NCI-H82 treated with DMSO at 0.1 percent for 48 hours (cell line): ENCODE data around the gene ALS2CL.
A peak's percentile ranks its signal among the peaks of the same experiment; 100 is the strongest.
"Not testable (repeated sequence)": the region's sequence is repeated elsewhere in the genome, so short reads cannot be mapped to it uniquely, and the experiment has no call there.

Experiments used
- DNase-seq: peaks from one replicate; lab custom pipeline; 2025; ENCODE audit not compliant: unreplicated experiment; lab: John Stamatoyannopoulos, UW

ALS2CL gene

DNA sequence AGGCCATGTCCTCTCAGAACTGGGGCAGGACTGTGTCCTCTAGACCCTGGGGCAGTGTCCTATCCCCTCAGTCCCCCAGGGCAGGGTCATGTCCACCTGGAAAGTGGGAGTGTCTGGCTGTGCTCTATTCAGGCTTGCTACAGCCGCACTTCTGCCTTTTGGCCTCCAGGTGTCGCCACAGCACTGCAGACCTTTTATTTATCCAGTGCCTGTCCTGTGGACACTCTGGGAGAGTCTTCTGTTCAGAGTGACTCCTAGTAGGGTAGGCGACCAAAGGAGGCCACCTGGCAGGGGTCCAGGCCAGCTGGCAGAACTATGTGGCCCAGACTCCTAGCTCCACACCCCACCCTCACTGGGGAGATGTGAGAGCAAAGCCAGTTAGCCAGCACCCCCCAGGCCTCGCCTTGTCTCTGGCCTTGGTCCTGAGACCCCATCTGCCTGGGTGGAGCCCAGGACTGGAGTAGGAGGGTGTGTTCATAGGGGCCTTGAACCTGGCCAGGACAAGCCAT, 11.6 kb upstream of the ALS2CL start:
- peak; percentile 3 for DNase-seq

DNA sequence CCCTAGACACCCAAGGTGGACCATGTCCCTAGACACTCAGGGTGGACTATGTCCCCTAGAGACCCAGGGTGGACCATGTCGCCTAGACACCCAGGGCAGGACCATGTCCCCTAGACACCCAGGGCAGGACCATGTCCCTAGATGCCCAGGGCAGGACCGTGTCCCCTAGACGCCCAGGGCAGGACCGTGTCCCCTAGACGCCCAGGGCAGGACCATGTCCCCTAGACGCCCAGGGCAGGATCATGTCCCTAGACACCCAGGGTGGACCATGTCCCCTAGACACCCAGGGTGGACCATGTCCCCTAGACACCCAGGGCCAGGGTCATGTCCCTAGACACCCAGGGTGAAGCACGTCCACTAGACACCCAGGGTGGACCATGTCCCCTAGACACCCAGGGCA, 10.9 kb upstream of the ALS2CL start:
- DNase-seq: not testable (repeated sequence)

DNA sequence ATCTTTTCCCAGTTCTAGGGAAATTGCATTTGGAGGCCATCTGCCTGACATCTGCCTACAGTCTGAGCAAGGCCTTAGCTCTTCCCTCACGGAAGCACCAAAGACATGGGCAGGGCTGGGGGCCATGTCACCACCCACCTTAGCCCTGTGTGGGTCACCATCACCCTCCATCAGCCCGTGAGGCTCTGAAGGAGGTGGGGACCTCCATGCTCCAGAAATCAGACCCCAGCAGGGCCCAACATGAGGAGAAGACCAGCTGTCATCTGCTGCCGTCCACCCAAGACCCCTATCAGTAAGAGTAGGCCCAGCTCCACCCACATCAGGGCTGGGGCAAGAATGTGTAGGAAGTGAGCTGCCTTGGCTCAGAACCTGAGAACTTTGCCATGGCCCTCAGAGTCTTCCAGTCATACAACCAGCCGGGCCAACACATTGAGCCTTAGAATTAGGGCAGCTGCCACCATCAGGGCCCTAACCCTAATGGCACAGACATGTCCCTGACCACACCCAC, 9.6 kb upstream of the ALS2CL start:
- no peak for DNase-seq

DNA sequence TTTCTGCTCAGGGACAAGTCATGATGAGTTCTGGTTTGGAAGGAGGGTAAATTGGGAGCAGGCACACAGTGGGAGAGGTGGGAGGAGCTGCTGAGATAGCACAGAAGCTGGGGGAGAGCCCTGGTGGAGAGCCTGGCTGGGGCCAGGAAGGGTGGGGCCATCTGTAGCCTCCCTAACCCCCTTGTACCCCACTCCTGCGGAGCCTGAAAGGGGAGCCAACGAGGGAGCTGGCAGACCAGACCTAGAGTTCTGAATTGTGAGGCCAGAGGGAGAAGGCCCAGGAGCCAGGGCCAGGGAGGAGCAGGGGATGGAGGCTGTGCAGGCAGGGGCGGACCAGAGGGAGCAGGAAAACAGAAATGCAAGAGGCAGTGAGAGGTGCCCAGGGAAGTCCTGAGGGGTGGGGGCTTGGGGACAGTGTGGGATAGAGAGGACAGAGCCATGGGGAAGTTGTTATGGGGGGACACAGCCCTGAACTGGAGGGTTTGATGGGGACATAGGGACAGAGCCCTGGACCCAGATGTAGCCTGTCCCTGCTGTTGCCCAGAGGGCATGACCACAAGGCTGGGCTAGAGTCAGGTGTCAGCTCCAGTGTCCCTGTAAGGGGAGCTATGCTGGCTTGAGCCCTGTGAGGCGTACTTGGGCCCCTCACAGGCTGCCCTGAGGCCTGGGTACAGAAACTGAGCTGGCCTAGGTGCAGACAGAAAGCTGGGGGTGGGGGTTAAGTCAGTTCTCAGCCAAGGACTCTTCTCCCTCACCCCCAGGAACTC, 8.9 kb upstream of the ALS2CL start:
- DNase-seq: no peak

DNA sequence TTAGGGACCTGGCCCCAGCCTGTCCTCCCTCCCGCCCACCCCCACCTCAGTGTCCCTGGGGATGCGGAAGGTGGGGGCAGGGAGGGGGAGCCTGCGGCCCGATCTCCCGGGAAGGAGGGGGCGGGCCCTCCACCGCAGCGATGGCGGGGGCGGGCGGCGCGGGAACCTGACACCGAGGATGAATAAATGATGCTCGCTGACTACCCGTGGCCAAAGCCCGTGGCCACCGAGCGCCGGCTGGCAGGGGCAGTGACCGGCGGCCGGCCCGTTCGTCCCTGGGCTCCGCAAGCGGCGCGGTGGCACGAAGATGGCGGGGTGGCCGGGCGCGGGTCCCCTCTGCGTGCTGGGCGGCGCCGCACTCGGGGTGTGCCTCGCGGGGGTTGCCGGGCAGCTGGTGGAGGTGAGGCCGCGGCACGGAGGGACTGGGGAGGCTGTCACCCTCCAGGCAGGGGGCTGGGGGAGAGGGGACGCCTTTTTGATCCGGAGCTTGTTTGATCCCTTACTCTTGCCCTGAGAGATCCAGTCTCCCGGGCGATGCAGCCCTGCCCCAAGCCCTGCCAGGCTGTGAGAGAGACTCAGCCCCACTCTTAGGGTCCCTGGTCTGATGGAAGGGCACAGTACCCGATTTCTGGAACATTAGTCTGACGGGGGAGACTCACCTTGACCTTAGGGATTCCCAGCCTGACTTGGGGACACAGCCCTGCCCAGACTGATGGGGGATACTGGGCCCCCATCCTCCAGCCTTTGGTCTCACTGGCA, 7.9 kb upstream of the ALS2CL start, which contains the start of gene TMIE:
TMIE (plus strand) TSS at position 212 of the 759 bp plus-strand sequence; CDS start at position 308, 96 bp downstream.
- DNase-seq: no peak

DNA sequence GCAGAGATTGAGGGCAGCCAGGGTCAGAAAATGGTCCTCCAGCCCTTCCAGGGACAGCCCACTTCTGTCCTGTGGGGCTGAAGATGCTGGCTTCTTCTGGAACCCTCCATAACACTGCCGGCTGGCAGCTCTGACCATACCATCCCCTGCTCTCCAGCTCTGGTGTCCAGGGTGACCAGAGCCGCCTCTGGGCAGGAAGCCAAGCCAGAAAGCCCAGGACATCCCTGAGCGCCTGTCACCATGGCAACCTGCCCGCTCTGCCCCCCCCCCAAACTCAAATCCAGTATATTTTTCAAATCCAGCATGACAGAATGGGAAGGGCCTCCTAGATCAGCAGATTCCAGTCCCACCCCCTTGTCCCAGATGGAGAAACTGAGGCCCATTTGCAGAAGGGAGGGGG, 7.3 kb upstream of the ALS2CL start:
- DNase-seq: no peak

DNA sequence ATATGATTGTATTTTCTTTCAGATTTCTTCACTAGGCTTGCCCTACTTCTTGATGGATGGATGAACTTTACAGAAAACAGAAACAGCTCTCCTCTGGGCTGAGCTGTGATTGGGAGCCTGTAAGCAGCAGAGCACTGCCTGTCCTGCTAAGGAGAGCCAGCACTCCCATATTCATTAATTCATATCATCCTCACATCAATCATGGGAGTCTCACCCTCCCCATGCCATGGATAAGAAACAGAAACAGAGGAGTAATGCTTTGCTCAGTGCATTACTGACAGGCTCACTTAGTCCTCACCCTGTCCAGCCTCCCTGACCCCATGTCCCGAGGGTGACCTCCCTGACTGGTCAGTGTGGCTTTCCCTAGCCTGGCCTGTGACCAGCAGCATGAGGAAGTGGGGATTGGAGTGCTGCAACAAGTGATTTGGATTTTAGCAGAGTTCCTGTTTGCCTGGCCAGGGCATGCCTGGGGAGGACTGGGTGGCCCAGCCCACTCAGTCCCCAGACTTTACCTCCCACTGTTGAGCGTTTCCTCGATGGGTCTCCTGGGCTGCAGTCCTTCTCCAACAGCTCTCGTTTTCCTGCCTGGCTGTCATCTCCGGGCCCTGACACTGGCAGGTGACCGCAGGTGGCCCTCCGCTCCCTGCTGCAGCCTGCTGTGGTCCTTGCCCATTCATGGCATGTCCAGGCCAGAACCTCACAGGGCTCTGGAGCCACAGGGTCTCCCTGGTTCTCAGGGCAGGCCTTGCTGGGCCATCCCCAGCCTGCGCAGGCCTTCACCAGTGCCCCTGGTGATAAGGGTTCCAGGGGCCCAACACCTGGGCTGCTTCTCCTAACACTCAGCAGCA, 6.4 kb upstream of the ALS2CL start:
- DNase-seq: no peak

DNA sequence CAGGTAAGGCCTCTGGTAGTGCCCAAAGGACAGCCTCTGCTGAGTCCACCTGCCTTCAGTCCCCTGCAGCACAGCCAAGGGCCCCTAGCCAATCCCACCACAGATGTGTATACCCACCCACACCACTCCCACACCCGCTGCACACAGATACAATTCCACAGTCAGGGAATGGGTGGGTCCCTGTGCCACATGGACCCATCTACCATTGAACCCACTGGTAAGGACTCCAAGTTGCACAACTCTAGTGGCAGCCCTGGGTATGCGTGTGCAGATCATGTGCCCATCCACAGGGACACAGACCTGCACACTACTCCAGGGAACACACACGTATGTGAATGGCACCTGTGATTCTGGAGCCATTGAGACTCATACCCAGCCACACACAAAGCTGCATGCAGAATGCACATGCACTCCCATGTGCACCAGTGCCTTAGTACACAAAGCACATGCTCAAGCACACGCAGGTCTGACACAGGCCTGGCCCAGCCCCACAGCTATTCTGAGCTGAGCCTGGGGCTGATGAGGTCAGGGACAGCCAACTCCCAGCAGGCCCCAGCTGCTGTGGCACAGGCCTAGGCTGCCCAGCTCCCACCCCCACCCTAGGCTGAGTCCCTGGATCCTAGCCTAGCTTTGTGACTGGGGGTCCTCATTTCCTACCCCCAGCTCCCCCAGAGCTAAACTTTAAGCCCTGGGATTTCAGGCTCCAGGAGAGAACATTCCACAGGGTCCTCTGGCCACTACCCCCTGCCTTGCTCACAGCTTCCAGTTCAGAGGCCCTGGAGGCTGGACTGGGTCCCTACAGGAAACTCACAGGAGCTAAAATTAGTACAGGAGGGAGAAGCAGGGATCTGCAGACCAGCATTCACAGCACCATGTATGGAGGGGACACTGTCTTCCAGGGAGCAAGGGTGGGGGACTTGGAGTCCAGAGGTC, 2.7 kb upstream of the ALS2CL start:
- DNase-seq: no peak

DNA sequence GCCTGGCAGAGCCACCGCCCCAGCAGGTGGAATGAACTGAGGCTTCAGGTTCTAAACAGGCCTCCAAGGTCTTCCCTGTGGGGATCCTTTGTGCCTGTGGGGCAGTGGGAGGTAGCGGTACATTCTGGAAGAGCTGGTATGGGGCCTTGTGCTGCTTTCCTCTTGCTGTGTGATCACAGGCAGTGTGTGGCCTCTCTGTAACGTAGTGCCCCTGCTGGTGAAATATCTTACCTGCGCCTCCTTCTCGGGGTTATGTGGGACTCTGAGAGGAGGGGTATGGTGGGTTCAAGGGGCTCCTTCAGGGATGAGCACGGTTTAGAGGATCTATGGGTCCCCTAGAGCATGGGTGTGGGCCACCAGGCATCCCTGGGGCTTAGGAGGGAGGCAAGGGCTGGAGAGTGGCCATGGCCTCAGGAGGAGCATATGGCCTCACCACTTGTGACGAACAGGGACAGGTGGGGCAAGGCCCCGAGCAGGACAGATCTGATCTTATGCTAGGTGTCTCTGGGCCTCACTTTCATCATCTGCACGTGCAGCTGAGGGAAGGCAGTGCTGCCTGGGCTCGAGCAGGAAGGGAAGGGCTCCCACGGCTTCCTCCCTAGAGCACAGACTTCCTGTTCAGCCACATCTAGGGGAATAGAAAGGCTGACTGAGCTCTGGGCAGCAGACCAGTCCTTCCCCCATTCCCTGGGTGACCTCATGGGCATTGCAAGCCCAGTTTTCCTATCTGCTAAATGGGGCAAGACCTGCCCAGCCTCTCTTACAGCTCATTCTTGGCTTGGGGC, 1.9 kb upstream of the ALS2CL start:
- no peak for DNase-seq

DNA sequence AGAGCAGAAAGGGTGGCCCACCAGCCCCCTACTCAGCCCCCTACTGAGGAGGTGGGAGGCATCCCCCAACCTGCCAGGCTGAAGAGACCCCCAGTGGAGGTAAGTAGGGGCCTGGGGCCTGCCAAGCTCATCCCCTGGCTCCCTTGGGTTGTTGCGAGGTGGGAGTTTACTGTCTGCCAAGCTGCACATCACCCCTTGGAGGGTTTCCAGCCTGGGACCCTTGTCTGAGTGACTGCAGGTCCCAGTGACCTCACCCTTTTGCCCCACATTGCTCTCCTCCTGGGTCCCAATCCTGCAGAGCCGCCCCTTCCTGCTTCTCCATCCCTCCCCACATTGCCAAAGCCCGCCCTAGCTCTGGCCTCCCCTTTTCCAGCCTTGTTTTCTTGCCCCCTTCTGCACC, 1.0 kb upstream of the ALS2CL start:
- DNase-seq: no peak

DNA sequence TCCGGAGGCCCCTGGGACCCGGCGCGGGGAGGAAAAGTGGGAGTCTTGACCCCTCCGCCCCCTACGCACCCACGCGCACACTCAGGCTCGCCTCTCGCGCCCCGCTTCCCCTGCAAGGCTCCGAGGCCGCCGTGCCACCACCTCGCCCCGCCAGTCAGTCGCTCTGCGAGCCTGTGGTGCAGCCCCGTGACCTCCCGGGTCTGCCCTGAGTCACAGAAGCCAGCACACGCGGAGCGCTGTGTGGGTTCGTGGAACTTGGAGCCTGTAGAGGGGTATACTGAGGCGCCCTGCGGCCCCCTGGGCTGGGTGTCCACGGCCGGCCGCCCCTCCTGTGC, 380 bp upstream of the ALS2CL start:
- no peak for DNase-seq

DNA sequence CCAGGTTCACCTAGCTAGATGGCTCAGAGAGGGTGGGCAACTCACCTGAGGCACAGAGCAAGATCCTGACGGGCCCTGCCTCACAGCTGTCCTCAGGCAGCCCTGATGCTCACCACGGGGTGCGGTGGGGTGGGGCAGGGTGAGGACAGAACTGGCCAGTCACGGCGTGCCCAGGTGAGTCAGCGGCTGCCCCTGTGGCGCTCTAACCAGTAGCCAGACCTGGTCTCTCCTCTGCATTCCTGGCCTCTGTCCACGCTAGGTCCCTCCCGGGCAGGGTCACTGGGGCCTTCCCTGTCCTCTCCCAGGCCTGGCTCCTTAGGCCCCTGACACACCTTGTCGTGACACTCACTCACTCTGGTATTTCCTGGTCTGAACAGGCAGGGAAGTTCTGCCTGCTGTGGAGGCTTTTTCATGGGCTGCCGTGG, 901 bp downstream of the ALS2CL start:
- DNase-seq: no peak

DNA sequence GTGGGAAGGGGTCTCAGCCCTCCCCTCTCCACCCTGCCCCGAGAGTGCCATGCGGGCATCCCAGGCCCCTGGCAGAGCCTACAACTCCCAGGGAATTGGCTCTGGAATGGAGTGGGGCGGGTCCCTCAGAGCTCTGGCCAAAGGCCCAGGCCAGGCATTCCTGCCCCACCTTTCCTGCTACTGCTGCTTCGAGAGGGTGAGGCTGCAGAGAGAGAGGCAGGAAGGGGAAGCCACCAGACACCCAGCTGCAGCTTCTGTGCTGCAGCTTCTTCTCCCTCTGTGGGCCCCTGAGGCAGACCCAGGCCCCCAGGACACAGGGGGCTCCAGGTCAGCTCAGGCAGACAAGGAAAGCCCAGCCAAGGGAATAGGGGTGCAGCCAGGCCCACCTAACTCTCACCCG, 2.7 kb downstream of the ALS2CL start:
- DNase-seq: no peak

DNA sequence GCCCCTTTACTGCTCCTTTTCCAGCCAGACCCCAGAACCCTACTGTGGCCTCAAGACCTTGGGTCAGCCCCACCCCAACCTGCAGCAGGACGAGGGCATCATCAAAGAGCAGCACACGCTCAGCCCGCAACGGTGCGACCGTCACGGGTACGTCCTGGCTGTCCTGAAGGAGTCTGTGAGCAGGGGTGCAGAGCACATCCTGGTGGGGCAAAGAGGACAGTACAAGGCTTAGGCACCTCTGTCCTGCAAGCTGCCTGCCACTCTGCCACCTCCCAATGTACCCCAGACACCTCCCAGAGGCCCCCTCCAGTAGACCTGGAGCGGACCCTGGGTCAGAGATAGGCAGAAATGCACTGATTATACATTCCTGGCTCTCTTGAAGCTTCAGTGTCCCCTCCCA, 8.0 kb downstream of the ALS2CL start:
- no peak for DNase-seq

DNA sequence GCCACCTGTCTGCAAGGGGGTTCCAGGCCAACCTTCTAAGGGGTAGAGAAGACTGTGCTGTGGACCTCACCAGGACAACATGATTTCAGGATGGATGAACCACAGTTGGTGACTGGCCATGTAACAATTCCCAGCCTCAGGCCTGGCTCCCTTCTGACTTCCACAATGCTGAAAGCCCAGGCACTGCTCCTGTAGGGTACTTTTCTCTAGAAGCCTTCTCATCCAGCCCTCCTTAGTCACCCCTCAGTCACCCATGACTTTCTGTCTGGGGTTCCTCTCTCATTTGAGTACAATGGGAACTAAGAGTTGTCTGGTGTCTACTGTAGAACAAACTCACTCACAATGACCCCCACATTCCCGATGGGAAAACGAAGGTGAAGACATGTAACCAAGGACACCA, 8.6 kb downstream of the ALS2CL start:
- no peak for DNase-seq

DNA sequence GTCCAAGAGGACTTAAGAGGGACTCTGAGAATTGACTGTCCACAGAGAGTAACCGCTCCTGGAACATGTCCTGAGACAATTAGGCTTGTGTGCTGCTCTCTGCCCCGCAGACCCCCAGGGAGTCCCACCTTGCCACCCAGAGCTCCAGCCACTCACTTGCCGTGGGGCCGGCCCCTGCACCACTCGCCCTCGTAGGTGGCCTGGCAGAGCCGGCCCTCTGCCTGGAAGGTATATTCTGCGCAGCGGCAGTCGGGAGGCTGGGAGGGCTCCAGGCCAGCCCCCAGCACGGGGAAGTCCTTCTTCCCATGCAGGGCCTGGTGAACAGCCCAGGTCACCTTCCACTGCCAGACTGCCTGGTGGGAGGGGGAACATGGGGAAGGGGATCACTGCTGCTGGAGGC, 10.5 kb downstream of the ALS2CL start:
- DNase-seq: no peak

DNA sequence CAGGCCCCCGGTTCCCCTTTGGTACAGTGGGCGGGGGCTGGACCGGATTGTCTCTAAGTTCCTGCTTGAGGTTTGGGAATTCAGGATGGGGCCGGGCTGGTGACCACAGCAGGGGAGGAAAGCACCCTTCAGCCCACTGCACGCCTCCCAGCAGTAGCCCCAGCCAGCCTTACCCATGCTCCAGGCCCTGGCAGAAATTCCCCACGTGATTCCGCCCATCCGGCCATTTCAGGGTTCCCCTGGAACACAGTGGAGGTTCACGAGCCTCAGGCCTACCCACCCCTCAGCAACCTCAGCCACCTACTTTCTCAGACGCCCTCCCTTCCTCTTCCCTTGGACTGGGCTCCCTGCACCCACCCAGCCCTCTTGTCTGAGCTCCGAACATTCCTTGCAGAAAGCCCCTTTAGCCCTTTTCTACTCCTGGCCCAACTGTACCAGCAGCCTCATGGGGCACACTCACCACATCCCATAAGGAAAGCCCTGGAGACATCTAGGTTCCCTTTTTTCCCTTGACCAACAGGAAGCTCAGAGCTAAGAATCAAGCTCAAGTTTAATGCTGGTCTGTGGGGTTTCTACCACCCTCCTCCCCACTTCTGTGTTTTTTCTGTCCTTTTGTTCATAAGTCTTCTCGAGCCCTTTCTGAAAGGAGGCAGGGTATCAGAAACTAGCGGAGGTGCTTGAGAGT, 11.5 kb downstream of the ALS2CL start:
- no peak for DNase-seq

DNA sequence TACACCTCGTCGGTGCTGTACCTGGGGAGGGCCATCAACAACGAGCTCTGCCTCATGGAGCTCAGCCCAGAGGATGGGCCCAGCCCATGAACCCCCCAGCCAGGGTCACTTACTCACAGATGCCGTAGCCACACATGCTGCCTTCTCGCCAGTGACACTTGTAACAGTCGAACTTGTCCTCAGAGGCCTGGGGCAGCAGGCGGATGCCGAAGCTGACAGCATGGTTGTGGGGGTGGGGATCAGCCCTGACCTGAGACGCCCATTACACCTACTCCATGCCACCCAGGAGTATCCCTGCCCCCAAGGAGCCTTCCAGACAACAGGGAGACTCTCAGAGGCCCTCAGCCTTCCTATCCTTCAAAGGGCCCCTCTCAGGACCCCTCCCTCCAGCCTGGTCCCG, 12.1 kb downstream of the ALS2CL start:
- no peak for DNase-seq

DNA sequence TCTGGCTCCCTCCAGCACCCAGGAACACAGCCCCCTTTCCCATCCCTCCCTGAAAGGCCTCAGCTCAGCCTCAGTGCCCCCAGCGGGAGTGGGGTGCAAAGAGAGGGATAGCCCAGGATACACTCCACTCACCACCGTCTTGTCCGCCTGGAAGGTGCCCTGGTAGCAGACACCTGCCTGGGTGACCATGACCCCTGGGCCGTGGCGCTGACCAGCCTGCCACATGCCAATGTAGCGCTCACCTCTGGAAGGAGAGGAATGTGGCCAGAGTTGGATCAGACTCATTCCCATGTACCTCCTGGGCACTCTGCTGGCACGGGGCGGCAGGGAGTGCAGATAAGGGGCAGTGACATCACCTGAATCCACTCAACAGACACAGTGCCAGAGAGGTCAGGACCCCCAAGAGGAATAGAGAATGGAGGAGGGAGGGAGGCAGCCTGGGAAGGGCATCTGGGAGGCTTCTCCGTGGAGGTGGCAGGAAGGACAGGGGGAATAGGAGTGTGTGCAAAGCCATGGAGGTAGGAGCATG, 13.1 kb downstream of the ALS2CL start:
- no peak for DNase-seq
